ENCODE measurements around the gene SLC43A3. TPM values are rescaled to one million over a fixed set of nuclear protein-coding genes. Genes with fewer than 3 reads are reported as not detected.

SLC43A3 gene
- total and polyA plus RNA-seq, 2 donors (not counting 3 experiments of a cell fraction or from before 2014, with no cell fraction given): 68.9 to 104 TPM

GRCh38 chr11:57399972-57400578 lies 26.8 kb downstream of the SLC43A3 start:
- TF ChIP-seq EZH2 (IDR thresholded peaks at IDR 0.05; ENCODE audit: borderline replicate concordance, low read depth, low read length, severe bottlenecking) (no peak), JUN (IDR thresholded peaks at IDR 0.05; ENCODE audit: borderline replicate concordance, insufficient read depth, insufficient read length, low read depth) (no peak), FOS (IDR thresholded peaks at IDR 0.05; ENCODE audit: borderline replicate concordance, insufficient read depth, low read length) (no peak), MYC (IDR thresholded peaks at IDR 0.05; ENCODE audit: low read depth, low read length) (no peak)
- Histone ChIP-seq H3K9me3 (replicated peaks; ENCODE audit: control insufficient read depth, insufficient read depth, low read length) (no peaks in the 10 kb centered on the region), H2AFZ (ENCODE audit: low read depth, low read length) (no peak overlapping the region), H4K20me1 (replicated peaks; ENCODE audit: control insufficient read depth, extremely low read depth, insufficient read depth, low read length) (no peaks in the 10 kb centered on the region), H3K9ac (replicated peaks; ENCODE audit: extremely low read depth, insufficient read depth, low read length) (no peak overlapping the region), H3K4me1 (ENCODE audit: control insufficient read depth, extremely low read depth, insufficient read depth, low read length) (peaks cover 7% of the 10 kb centered on the region), H3K9me1 (replicated peaks; ENCODE audit: control insufficient read depth, extremely low read depth, insufficient read depth, low read length) (no peaks in the 10 kb centered on the region), H3K27ac (ENCODE audit: insufficient read depth, low read depth, low read length) (no peak overlapping the region), H3K4me2 (ENCODE audit: insufficient read depth, low read length) (no peak overlapping the region), H3K36me3 (ENCODE audit: control insufficient read depth in 2 of 2, extremely low read depth in 1 of 2, insufficient read depth in 2 of 2, low read length in 2 of 2) (no peaks in the 10 kb centered on the region), H3K27me3 (ENCODE audit: control insufficient read depth in 2 of 2, insufficient read depth in 2 of 2, low read length in 2 of 2) (peaks cover 0 to 11% of the 10 kb centered on the region in 2 experiments), H3K79me2 (ENCODE audit: control insufficient read depth, insufficient read depth, low read length) (no peaks in the 10 kb centered on the region), H3K4me3 (replicated peaks in 1 of 3; ENCODE audit: insufficient read depth in 1 of 3, low read depth in 1 of 3, low read length in 3 of 3) (no peak overlapping the region)
- BruUV-seq (replicated peaks): no TSS peak
- ChIA-PET POLR2A (interaction anchor here (0.6 to 0.9 kb wide), 2 partner anchors 64 to 76 kb away, joined by 3 read pairs; partner anchors contain the start of gene SSRP1), CTCF (interaction anchor here (0.6 to 1.3 kb wide), 10 partner anchors 12 to 93 kb away, joined by 3 to 4 read pairs (median 3); partner anchors contain the start of gene PRG3)
- dilution Hi-C loops (cut with MboI; ENCODE audit: extremely low pct_ligation_motif_present, low sequenced_read_pairs) (no loop called here), intact Hi-C loops (cut with micrococcal nuclease) (no loop called here)
- no peak for FAIRE-seq
- DNase-seq (ENCODE audit: low read depth, low spot score): no peak

DNA sequence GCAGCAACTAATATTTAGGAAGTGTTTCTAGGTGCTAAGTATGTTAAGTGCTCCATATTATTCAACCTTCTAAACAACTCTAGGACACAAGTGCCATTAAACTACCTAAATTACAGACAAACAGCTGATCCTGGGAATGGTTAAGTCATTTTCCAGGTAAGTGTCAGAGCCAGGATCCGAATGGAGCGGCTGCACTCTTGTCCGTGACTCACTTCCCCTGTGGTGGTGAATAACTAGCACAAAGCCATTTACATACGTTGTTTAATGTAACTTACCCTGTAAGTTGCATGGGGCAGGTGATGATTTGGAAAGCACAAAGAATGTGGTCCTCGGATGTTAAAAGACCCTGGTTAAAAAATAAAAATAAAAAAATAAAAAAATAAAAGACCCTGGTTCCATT lies 27.7 kb downstream of the SLC43A3 start:
- no peaks in the 10 kb centered on the region for H3K9me3 ChIP-seq (replicated peaks; ENCODE audit: control insufficient read depth, insufficient read depth, low read length)
- no TSS peak for BruUV-seq (replicated peaks)
- no peak overlapping the region for H3K9ac ChIP-seq (replicated peaks; ENCODE audit: extremely low read depth, insufficient read depth, low read length)
- no peak overlapping the region for H3K27ac ChIP-seq (ENCODE audit: insufficient read depth, low read depth, low read length)
- dilution Hi-C loops (cut with MboI; ENCODE audit: extremely low pct_ligation_motif_present, low sequenced_read_pairs) (no loop called here), intact Hi-C loops (cut with micrococcal nuclease) (no loop called here)
- H3K4me3 ChIP-seq (replicated peaks in 1 of 3; ENCODE audit: insufficient read depth in 1 of 3, low read depth in 1 of 3, low read length in 3 of 3): no peak overlapping the region
- FAIRE-seq: peak; percentile 73
- peaks cover 7% of the 10 kb centered on the region for H3K4me1 ChIP-seq (ENCODE audit: control insufficient read depth, extremely low read depth, insufficient read depth, low read length)
- CTCF ChIA-PET: interaction anchor here (0.9 to 1.3 kb wide), 4 partner anchors 26 to 94 kb away, joined by 3 to 4 read pairs (median 4); no protein-coding TSS in a partner anchor
- H2AFZ ChIP-seq (ENCODE audit: low read depth, low read length): no peak overlapping the region
- no peaks in the 10 kb centered on the region for H3K79me2 ChIP-seq (ENCODE audit: control insufficient read depth, insufficient read depth, low read length)
- H3K36me3 ChIP-seq (ENCODE audit: control insufficient read depth in 2 of 2, extremely low read depth in 1 of 2, insufficient read depth in 2 of 2, low read length in 2 of 2): no peaks in the 10 kb centered on the region
- H3K27me3 ChIP-seq (ENCODE audit: control insufficient read depth in 2 of 2, insufficient read depth in 2 of 2, low read length in 2 of 2): peaks cover 0 to 11% of the 10 kb centered on the region in 2 experiments
- no peak overlapping the region for H3K4me2 ChIP-seq (ENCODE audit: insufficient read depth, low read length)
- POLR2A ChIA-PET: interaction anchor here (0.9 kb wide), 1 partner anchor 64 kb away, joined by 3 read pairs; the partner anchor contains the start of gene SSRP1
- H3K9me1 ChIP-seq (replicated peaks; ENCODE audit: control insufficient read depth, extremely low read depth, insufficient read depth, low read length): no peaks in the 10 kb centered on the region
- no peak for TF ChIP-seq GATA2 (IDR thresholded peaks at IDR 0.05; ENCODE audit: insufficient read depth, insufficient read length, low read depth, low read length)
- TF ChIP-seq EZH2 (IDR thresholded peaks at IDR 0.05; ENCODE audit: borderline replicate concordance, low read depth, low read length, severe bottlenecking): no peak
- peak; percentile 69 for TF ChIP-seq FOS (IDR thresholded peaks at IDR 0.05; ENCODE audit: borderline replicate concordance, insufficient read depth, low read length)
- peak; percentile 27 for DNase-seq (ENCODE audit: low read depth, low spot score)
- no peaks in the 10 kb centered on the region for H4K20me1 ChIP-seq (replicated peaks; ENCODE audit: control insufficient read depth, extremely low read depth, insufficient read depth, low read length)
